ENCODE data around the gene ZNF787.

The ZNF787 gene

DNA sequence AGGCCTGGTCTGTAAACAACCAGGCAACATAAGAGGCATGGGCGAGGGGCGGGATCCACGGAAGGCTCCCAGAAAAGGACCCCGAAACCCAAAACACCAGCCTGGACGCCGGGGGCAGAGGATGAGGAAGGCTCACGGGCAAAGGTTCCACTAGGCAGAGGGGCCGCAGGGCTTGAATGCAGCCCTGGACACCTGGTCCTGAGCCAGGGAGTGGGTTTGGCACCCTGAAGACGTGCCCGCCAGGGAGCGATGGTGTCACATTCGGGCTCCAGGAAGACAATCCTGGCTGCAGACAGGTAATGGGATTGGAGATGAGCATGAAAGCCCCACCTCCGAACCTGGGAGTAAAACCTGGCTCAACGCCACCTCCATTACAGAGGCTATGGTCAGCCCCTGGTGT, 31.8 kb downstream of the ZNF787 start:
- DNase-seq (ENCODE audit: low spot score), result no peak

DNA sequence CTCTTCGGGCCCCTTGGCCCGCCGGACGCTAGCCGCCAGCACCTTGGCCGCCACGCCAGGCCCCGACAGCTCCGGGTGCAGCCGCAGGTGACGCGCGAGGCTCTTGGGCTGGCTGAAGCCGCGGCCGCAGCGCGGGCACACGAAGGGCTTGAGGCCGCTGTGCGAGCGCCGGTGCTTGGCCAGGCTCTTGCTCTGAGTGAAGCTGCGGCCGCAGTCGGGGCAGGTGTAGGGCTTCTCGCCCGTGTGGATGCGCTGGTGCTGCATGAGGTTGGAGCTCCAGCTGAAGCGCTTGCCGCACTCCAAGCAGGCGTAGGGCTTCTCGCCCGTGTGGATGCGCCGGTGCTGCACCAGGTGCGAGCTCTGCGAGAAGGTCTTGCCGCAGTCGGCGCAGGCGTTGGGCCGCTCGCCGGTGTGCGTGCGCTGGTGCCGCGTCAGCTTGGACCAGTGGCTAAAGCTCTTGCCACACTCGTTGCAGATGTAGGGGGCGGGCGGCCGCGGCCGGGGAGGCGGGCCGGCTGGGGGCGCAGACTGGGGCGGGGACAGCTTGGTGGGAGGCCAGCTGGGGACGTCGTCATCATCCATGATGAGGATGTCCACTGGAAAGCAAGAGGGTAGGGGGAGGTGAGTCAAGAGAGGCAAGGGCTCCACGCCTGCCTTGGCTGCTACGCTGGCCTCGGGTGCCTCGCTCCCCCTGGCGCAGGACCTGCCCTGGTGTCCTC, 32.4 kb downstream of the ZNF787 start:
- FAIRE-seq (no peak), DNase-seq (ENCODE audit: low spot score) (no peak)

More for the DNA sequence above, 31.8 kb downstream of the ZNF787 start:
- no peak for FAIRE-seq

DNA sequence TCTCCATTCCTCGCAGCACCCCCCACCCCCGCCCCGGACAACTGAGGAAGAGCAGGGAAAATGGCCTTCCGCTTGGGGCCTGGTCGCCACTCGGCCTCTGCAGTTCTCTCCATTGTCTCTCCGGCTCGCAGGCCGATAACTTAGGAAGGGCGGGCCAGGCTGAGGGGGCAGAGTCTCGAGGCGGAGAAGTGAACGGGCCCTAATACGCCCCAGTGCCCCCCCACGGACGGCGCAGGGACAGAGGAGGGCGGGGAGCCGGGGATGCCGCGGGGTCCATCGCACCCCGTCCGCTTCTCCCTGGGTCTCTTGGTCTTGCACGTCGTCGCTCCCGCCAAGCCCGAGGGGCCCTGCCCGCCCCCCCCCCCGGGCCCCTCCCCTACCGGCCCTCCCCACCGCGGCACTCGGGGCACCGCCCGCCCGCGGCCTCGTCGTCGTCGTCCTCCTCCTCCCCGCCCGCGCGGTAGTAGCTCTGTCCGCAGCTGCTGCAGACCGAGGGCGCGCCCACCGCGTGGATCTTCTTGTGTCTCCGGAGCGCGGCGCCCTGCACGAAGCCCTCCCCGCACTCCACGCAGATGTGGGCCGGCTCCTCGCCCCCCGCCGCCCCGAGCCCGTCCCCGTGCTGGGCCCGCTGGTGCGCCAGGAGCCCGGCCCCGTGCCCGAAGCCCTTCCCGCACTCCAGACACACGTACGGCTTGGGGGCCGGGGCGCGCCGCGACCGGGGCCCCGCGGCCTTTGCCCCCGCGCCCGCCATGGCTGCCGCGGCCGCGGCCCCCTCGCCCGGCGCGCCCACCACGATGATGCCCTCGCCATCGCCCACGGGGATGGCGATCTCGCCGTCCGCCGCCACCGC, 33.2 kb downstream of the ZNF787 start:
- no peak for FAIRE-seq

DNA sequence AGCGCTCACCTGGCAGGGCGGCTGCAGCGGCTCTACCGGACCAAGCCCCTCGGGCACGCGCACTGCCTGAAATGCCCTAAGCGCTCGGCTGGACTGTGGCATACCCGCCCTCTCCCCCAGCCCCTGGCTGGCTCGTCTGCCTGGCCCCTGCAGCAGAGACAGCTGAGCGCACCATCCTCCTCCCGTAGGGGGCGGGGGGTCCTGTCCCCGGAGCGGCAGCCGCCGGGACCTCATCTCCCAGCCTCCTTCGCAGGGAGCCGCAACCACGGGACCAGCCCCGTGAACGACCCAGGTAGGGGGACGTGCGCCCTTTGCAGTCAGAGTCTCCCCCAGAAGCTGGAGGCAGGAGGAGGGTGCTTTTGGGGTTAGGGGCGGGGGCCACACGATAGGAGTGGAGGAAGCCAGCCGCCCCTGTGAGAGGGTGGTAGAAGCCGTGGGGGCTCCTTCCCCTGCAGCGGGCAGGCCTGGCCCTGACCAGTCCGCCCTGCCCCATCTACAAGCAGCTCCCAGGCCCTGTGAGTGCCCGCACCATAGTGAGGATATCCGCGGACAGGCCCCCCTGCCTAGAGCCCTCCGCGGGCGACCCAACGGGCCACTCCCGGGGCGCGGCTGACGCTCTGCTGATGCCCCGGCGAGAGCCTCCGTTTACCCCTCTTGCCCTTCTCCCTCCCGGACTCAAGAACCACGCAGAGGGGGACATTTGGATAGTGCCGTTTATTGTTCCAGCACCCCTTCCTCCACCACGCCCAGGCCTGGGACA, 34.2 kb downstream of the ZNF787 start:
- FAIRE-seq, result no peak
- no peak for DNase-seq (ENCODE audit: low spot score)

More for the DNA sequence above, 33.2 kb downstream of the ZNF787 start:
- DNase-seq (ENCODE audit: low spot score), result no peak

- DNase-seq (ENCODE audit: low spot score) (no peak), FAIRE-seq (no peak)
Measured at GRCh38 chr19:56085571-56086275, 35.4 kb downstream of the ZNF787 start.

GRCh38 chr19:56084835-56085536, 36.1 kb downstream of the ZNF787 start:
- no peak for DNase-seq (ENCODE audit: low spot score)
- FAIRE-seq, result no peak

- DNase-seq (ENCODE audit: low spot score) (peak; percentile 23), FAIRE-seq (peak; percentile 37)
Measured at GRCh38 chr19:56083668-56084067, 37.4 kb downstream of the ZNF787 start.

- FAIRE-seq (no peak), DNase-seq (ENCODE audit: low spot score) (peak; percentile 25)
Measured at GRCh38 chr19:56080669-56081401, 40.3 kb downstream of the ZNF787 start.

DNA sequence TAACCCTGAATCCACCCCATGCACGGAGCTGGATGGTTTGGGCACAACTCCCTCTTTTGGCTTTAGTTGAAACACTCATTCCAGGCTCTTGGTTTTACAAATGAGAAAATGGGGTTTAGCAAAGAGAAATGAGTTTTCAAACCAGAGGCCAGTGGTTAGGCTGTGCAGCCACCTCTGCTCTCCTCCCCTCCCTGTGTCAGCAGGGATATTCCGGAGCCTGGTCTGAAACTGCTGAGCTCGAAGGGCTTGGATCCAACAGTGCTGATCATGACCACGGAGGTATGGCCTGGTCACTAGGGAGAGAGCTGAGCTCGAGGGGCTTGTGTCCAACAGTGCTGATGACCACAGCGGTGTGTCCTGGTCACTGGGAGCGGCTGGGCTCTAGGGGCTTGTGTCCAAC, 41.5 kb downstream of the ZNF787 start:
- no peak for FAIRE-seq
- no peak for DNase-seq (ENCODE audit: low spot score)

DNA sequence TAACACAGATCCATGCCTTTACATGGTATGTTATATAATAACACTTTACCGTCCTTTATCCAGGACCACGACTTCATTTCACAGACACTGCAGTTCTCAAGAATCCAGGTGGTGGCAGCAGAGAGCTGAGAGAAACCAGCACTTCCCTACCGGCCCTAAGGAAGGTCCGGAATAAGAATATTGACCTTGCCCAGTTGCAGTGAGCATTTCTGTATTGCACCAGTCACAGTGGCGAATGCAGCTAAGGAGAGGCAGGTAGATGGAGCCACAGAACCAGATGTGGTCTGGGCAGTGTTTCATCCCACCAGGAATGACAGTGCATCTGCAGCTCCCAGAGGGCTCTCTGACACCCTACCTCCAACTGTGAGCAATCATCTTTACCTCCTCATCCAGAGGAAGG, 44.6 kb downstream of the ZNF787 start:
- DNase-seq (ENCODE audit: low spot score) (peak; percentile 58), FAIRE-seq (no peak)

DNA sequence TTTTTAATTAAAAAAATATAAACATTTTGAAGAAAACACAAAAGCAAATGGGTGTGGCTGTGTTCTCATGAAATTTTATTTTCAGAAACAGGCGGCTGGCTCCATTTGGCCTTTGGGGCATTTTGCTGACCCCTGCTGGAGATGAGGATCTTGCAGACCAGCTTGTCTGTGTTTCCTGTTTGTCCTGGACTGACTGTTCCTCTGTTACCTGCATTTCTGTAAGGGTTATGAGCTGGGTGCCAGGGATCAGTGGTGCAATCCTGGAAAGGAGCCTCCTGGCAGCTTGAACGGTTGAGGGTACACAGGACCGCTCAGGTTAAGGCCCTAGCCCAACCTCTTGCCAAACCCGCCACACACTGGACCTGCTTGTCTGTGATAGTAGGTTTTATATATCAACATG, 49.9 kb downstream of the ZNF787 start:
- FAIRE-seq, result no peak
- DNase-seq (ENCODE audit: low spot score), result no peak

GRCh38 chr19:56069642-56070041, 51.5 kb downstream of the ZNF787 start:
- DNase-seq (ENCODE audit: low spot score) (no peak), FAIRE-seq (no peak)

GRCh38 chr19:56066152-56067023, 54.7 kb downstream of the ZNF787 start:
- FAIRE-seq, result no peak

GRCh38 chr19:56053596-56053995, 67.5 kb downstream of the ZNF787 start:
- no peak for DNase-seq (ENCODE audit: low spot score)
- FAIRE-seq, result no peak

More at GRCh38 chr19:56066152-56067023, 54.7 kb downstream of the ZNF787 start:
- peak; percentile 88 for DNase-seq (ENCODE audit: low spot score)

Data from urothelium cell line (cell line).